GM19324 (cell line): ENCODE measurements around the gene PHLDA3.
"Not testable (repeated sequence)": the region's sequence is repeated elsewhere in the genome, so short reads cannot be mapped to it uniquely, and the experiment has no call there.

Source experiments
- ATAC-seq: cut with Tn5 transposase; IDR thresholded peaks from one replicate; pipeline ENCODE4 v1.9.1; 2021; ENCODE audit warnings: mild to moderate bottlenecking, moderate library complexity; ENCODE audit not compliant: unreplicated experiment, low FRiP score

PHLDA3 gene

GRCh38 chr1:201504179-201504631 is 35.2 kb upstream of the PHLDA3 start:
- no peak for ATAC-seq

GRCh38 chr1:201503397-201504176 is 34.6 kb upstream of the PHLDA3 start:
- ATAC-seq: no peak

DNA sequence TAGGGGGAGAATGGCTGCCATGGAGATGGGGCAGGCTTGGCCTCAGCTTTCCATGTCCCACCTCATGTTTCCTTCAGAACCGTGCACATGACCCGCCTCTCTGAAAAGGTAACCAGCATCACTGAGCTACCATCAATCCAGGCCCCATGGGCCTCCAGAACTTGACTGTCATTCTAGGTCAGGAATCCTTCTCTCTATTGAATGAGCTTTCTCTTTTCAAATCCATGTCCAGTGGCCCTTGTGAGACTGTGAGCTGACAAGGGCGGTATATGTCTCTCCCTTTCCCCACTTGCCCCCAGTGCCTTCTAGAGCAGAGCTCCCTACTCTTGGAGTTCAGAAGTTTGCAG is 33.5 kb upstream of the PHLDA3 start:
- ATAC-seq: no peak

- ATAC-seq: no peak
Observed at GRCh38 chr1:201501812-201502510, 33.0 kb upstream of the PHLDA3 start.

DNA sequence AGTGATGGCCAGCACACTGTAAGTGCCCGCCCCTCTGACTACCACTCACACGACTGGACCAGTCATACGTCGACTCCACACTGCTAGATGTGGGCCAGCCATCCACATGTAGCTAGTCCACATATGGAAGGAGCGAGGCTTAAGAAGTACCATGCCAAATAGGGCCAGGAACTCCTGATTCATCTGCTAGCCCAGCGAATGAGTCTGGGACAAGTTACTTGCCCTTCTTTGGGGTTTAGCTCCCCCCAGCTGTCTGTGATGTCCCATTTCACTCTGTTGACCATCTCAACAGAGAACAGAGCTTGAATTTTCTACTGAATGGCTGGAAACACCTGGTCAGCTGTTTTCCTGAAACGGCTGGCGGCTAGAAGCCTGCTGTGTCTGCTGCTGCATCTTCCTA is 32.2 kb upstream of the PHLDA3 start:
- no peak for ATAC-seq

DNA sequence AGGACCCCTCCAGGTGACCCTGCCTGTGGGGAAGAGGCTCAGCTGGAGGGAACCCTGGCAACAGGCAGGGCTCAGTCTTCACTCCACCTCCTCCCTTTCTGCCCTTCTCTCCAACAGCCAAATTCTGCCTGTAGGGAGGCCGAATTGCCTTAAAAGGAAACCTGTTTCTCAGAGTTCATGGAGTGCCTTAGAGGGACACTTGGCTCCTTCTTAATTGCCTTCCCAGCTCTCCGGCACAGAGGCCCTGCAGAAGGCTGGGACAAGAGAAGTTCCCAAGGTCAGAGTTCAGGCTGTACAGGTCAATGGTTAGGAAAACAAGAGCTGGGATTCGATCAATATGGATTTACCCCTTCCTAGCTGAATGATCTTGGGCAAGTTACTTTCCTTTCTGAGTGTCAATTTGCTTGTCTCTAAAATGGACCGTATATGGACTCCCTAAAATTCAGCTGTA is 31.7 kb upstream of the PHLDA3 start:
- no peak for ATAC-seq

DNA sequence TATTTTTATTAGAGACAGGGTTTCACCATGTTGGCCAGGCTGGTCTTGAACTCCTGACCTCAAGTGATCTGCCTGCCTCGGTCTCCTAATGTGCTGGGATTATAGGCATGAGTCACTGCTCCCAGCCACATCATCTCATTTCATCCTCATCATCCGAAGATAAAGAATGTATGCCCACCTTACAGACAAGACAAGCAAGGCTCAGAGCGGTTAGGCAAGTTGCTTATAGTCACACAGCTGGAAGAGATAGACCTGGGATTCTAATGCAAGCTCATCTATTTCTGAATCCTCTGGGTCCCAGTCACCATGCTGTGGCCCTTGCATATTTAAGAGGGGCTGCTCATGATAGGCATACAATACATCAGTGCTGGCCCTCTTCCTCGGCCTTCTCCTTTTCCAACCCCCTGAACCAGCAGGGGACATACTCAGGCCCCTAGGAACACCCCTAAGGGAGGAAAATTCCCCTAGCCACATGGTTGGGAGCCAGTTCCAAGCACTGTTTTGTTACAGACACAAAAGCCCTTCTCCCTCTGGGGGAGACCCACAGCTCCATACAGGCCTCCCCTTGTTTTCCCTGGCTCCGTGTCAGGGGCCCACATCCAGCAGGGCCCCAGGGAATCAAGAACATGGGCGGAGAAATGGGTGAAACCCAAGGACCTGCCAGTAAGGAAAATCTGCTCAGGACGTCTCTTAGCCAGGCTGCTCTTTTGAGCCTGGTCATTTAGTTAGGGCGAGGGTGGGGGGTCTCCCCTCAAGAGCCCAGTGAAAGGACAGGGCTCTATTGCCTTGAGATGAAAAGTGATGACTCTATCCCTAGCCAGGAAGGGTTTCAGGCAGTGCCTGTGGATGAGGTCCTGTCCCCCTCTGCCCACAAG is 31.0 kb upstream of the PHLDA3 start:
- no peak for ATAC-seq

DNA sequence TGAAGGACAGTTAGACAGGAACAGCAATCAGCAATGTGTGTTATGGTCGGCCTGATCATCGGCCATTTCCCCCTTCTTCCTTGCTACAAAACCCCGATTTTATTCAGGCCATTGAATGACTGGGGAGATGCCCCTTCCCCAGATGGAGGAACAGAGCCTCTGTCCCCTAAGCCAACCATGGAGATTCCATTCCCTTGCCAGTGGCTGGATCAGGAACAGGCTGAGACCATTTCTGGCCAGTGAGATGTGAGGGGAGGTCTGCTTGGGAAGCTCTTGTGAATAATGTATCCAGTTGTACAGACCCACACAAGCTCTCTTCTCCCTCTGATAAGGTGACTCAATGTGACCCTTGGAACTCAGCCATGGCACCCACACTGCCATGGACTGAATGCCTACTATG is 30.2 kb upstream of the PHLDA3 start:
- ATAC-seq: no peak

GRCh38 chr1:201498621-201499020 is 29.6 kb upstream of the PHLDA3 start:
- ATAC-seq: no peak

GRCh38 chr1:201497935-201498509 is 29.0 kb upstream of the PHLDA3 start:
- ATAC-seq: no peak

DNA sequence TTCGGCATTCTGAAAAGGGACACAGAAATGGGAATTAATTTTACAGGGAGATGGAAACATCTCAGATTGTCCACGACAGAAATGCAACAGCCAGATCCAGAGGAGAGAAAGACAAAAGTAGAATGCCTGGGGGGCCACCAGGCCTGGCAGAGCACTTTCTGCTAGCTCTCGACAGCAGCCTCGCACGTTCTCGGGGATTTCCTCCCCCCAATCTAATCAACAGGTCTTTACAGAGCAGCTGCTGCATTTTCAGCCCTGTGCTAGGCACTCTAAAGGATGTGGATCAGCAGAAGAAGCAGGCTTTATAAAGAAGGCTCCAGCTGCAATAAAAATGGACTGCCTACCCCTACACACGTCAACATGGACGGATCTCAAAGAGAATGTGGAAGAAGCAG is 27.3 kb upstream of the PHLDA3 start:
- ATAC-seq: no peak

DNA sequence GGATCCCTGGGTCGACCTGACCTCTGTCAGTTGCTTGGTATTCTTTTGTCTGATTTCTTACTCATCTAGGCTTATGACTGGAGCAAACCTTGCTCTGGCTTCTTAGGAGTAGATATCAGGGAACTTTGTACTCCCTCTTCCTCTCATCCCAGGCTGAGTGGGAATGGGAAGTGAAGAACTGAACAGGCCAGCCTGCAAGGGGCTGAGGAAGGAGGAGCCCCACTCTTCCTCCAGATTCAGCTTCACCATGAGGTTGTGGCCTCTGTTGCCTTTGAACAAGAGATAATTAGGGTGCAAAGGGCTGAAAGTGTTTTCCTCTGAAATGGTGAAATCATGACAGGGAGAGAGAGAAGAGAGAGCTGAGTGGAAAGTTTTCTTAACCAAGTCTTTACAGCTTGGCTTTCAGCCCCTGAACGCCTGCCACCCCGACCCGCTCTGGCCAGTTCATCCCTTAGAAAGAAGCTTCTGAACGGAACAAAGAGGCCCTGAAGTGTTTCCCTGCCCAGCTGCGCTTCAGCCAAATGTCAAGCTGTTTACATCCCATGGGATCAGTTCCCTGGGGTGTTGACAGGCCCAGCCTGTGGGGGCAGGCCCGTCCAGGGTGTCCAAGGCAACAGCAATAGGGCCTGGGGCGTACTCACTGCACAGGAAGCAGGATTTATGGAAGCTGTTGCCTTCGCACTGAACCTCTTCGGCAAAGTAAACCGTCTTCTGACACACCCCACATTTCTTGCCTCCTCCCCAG is 26.7 kb upstream of the PHLDA3 start:
- no peak for ATAC-seq

GRCh38 chr1:201493757-201494617 is 25.0 kb upstream of the PHLDA3 start:
- ATAC-seq: no peak

DNA sequence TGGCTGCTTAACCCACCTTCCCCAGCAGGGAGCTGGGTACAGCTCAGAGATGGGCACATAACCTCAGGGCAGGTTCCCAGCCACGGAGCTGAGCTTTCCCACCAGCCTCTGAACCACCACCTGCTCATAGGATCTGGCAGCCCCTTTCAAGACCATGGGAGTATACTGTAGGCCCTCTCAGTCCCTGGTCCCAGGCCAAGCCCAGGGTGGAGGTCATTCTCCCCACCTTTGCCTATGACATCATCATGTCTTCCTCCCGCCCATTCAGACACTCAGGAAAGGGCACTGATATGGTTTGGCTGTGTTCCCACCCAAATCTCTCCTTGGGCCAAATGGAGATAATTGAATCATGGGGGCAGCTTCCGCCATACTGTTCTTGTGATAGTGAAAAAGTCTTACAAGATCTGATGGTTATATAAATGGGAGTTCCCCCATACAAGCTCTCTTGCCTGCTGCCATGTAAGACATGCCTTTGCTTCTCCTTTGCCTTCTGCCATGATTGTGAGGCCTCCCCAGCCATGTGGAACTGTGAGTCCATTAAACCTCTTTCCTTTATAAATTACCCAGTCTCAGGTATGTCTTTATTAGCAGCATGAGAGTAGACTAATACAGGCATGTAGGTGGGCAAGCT is 24.2 kb upstream of the PHLDA3 start:
- not testable (repeated sequence) for ATAC-seq

- ATAC-seq: no peak
Observed at GRCh38 chr1:201491896-201492511, 23.0 kb upstream of the PHLDA3 start.

DNA sequence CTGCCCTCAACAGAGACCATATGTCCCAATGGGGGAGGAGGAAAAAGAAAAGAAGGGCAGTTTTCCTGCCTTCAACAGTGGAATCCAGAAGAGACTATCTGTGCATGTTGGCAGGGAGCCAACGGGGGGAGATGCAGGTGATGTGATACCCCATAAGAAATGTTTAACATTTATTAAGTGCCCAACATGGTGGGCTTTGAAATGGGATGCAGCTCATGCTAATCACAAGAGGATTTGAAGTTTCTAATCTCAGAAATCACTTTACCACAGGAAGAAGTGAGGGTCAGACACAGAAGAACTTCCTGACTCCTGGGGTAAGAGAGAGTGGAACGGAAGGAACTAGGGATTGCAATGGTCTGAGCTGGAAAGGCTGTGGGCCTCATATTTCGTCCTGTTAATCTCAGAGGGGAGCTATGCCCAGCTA is 21.7 kb upstream of the PHLDA3 start:
- no peak for ATAC-seq

DNA sequence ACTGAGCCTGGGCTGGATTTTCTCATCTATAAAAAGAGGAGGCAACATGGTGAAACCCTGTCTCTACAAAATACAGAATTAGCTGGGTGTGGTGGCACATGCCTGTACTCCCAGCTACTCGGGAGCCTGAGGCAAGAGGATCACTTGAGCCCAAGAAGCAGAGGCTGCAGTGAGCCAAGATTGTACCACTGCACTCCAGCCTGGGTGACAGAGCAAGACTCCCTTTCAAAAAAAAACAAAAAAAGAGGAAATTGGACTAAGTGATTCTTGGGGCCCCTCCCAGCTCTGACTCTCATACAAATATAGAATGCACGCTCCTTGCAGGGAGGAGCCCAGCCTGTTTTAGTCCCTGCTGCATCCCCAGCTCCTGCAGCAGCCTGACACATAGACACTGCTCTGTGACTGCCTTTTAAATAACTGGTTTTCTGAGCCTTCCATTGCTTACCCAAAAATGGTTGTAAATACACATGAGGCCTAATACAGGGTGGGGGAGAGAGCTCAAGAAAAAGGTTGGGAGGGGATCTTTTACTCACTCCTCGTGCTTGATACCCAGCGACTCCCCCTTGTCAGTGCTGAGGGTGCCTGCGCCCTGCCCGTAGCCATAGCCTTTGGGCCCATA is 20.8 kb upstream of the PHLDA3 start:
- ATAC-seq: no peak
